SK-N-SH (cell line): ENCODE data around the gene LILRA6.
A peak's percentile ranks its signal among the peaks of the same experiment; 100 is the strongest.

Source experiments
- CTCF ChIP-seq: fragments of 200-600 bp; sonication (generic); IDR thresholded peaks from 2 replicates; pipeline ENCODE4 v1.6.1; 2017; ENCODE audit warnings: antibody characterized with exemption, mild to moderate bottlenecking, moderate library complexity
- EZH2phosphoT487 ChIP-seq: fragments of 200-600 bp; sonication (generic); IDR thresholded peaks from 2 replicates; pipeline ENCODE4 v1.6.1; 2017; ENCODE audit warnings: low read depth, mixed run types, mild to moderate bottlenecking, antibody characterized with exemption, moderate library complexity, borderline replicate concordance
- JUND ChIP-seq: IDR thresholded peaks from 2 replicates; pipeline ENCODE4 v1.4.0; 2012
- NRF1 ChIP-seq: IDR thresholded peaks from 2 replicates; pipeline ENCODE4 v1.6.1; 2012; ENCODE audit warnings: low read depth, mild to moderate bottlenecking, low read length
- TCF12 ChIP-seq: IDR thresholded peaks from 2 replicates; pipeline ENCODE4 v1.4.0; 2012

GRCh38 chr19:54266133-54266532 is 23.5 kb upstream of the LILRA6 start:
- TF ChIP-seq CTCF (peak; percentile 76), EZH2phosphoT487 (no peak), NRF1 (no peak), TCF12 (no peak), JUND (no peak)
